Measurements from ENCODE around the gene EIF2AK2.

GRCh38 chr2:37102588-37102987 is 54.2 kb downstream of the EIF2AK2 start:
- no peak for TF ChIP-seq RARB (CRISPR knock-in tag; IDR thresholded peaks at IDR 0.05)
- TF ChIP-seq PATZ1 (CRISPR knock-in tag; IDR thresholded peaks at IDR 0.05; ENCODE audit: borderline replicate concordance) = no peak
- TF ChIP-seq TCF4 (CRISPR knock-in tag; IDR thresholded peaks at IDR 0.05; ENCODE audit: borderline replicate concordance) = no peak
